NCI-H1048 (cell line): ENCODE data around the gene GUK1.
"Not testable (repeated sequence)": the region's sequence is repeated elsewhere in the genome, so short reads cannot be mapped to it uniquely, and the experiment has no call there.

Source experiments
- DNase-seq: peaks from one replicate; lab custom pipeline; 2025; lab: John Stamatoyannopoulos, UW

Gene GUK1

DNA sequence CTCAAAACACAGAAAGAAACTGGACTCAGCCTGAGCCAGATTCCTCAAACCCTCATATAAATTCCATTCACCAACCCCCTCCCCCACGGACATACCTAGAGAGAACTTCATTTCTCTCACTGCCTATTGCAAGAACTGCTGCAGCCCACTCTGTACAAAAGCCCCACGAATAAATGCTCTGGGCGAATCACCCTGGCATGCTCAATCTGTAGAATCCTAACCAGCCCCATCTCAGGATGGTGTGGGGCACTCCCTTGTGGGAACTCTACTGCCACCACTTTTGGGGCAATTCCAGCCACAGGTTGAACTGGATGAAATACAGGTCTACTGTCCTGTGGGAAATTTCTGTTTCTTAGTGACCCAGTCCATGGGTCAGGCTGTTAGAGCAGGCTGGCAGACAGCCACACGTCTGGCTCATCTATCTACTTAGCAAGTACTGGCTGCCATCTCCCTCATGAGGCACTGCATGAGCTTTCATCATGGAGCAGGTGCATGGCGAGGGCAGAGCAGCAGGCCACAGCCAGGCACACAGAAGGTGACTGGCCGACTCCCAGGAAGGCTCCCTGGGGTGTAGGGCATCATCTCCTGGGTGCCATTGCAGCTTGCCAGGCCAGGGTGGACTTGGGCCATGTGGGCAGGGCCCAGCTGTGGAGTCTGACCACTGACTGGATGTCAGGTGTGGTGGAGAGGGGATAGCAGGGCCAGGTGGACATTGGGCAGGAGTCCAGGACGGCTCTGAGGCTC lies 35.4 kb upstream of the GUK1 start:
- DNase-seq: no peak

DNA sequence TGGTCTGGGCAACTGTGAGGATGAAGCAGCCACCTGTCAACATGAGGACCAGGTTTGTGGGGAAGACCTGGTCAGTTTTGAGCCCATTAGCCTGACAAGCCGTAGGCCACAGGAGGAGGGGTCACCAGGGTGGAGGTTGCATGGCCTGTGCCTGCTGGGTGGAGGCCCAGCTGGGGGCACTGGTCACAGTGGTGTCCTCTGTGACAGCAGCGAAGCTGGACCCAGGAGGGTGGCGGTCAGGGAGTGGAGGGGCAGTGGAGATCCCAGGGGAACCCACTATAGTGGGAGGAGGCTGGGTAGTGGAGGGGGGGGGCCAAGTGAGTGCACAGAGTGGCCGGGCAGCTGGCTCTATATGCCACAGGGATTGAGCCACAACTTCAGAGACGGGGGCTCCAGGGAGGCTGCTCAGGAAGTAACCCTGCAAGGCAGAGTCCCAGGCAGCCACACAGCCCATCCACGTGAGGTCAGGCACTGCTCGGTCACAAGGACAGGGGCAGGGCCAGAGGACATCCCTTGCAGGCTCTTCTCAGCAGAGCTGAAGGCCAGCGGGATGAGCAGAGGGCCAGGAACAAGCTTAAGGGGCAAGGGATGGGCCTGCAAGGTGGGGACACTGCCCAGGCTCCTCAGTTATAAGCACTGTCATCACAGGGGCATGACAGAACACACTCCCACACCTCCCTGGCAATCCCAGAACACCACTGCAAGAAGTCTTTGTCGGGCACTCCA lies 34.6 kb upstream of the GUK1 start:
- DNase-seq: no peak

DNA sequence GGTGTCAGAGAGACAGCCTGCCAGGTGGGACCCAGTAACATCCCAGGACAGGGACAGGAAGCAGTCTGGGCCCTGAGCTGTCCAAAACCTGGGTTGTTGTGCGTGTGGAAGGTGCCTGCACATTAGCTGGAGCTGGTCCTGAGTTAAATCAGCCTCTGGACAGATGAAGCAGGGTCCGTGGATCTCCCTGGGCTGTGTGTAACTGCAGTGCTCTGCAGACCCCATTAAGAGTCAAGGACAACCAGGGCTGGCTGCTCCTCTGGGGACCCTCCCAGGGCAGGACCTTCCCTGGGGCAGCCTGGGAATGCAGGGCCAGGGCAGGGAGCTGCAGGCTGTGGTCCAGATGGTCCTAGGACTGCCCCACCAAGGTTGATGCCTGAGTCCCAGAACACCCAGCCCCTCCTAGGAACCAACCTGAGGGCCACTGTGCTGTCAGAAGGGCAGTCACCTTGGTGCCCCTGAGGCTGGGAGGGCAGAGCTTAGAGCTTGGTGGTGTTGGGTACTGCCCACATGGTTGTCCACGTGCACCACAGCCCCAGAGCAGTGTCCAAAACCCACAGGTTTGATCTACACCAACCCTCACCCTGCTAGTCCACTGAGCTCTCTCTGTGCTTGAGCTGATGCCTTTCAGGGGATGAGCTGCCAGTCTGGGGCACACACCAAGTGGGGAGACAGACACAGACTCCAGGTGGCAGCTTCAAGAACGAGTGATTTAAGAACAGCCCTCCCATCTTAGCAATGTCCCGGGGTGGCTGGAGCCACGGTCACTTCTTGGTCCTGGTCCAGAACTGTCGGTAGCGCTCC lies 33.9 kb upstream of the GUK1 start:
- DNase-seq: no peak

DNA sequence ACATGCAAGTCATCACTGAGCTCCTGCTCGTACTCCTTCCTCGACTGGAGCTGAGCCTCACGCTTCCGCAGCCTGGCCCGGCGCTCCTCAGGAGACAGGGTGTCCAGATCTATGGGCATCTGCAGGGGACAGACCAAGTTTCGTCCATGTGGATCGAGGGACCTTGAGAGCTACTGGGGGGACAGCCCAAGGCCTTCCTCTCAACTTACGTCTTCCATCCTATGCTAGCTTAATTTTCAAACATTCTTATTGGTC lies 33.4 kb upstream of the GUK1 start:
- no peak for DNase-seq

DNA sequence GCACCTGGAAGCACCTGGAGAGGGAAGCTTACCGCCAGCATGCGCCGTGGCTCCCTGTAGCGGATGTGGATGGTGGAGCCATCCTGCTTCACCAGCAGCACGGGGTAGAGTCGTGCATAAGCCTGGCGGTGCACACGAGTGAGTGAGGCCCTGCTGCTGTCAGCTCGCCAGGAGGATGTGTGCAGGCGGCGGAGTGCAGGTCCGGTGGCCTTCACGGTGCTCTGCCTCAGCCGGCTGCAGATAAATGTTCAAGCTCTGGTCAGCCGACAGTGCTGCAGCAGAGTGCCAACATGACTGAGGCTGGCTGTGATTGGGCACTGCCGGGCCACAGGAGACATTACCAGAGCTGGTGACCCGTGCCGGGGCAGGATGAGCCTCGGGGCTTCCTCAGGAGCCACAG lies 32.4 kb upstream of the GUK1 start:
- DNase-seq: no peak

DNA sequence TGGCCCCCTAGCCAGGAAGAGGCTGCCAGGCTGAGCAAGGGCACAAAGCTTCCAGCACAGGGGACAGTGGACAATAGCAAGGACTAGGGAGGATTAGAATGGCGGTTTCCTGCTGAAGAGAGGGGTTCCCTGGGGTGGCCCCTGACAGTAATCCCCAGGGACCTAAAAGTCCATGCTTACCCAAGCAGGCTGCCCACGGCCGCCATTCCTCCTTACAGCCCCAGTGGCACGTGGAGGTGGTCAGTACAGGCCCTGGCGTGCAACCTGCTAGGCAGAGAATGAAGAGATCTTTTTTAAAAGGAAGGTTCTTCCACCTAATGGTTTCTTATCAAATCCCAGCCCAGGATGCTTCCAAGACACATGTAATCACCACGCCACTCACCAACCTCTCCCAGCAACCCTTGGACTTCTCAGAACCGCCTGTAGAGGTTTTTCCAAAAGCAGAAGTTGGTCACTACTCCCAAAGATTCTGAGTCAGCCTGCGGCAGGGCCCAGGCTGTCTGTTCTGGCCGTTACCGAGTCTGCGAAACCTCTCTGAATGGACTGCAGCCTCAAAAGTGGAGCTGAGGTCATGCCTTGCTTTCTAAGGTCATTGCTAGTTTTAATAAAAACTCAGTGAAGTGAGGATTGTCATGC lies 31.9 kb upstream of the GUK1 start:
- no peak for DNase-seq

DNA sequence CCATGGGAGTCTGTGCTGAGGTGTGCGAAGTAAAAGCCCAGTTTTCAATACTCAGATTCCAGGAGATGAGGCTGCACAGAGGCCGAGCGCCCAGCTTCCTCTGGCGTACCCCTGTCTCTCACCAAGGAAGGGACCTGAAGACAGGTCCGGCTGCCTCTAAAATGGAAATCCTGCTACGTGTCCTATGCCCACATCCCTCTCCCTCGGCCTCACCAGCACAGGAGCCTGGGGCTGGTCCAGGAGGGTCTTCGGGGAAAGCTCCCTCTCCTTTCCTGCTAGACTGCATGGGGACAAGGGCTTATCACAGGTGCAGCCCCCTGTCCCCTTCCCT lies 31.4 kb upstream of the GUK1 start:
- no peak for DNase-seq

DNA sequence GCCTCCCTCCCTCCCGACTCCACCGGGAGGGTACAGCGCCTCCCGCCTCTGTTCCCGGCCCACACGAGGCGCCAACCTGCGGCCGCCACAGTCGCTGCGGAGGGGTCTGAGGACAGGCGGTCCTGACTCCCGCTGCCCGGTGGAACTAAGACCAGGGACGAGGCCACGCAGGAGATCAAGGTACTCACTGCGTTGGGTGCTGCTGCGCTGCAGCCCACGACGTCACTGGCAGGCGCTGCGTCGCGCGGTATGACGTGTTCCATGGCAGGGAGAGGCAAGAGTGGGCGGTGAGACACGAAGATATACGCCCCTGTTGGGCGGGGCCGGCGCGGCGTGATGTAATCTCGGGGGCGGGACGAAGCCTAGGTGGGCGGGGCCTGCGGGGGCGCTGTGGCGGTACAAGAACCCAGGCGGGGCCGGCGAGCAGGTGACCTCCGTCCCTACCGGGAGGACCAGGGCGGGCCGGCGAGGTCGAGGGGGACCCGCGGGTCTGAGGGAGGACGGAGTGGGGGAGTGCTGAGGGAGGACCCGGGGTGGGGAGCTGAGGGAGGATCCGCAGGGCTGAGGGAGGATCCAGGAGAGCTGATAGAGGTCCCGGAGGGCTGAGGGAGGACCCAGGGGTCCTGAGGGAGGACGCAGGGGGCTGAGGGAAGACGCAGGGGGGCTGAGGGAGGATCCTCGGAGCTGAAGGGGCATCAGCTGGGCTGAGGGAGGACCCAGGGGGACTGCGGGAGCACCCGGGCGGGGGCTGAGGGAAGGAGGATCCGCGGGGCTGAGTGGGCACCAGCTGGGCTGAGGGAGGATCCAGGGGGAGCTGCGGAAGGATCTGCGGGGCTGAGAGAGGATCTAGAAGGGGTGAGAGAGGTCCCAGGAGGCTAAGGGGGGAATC lies 30.8 kb upstream of the GUK1 start, which contains the start of gene MRPL55:
Gene MRPL55, minus strand, starts transcription at position 227 of the 889 bp plus-strand sequence. CDS start 1,039 bp downstream, outside the sequence.
- peak; percentile 97 for DNase-seq

DNA sequence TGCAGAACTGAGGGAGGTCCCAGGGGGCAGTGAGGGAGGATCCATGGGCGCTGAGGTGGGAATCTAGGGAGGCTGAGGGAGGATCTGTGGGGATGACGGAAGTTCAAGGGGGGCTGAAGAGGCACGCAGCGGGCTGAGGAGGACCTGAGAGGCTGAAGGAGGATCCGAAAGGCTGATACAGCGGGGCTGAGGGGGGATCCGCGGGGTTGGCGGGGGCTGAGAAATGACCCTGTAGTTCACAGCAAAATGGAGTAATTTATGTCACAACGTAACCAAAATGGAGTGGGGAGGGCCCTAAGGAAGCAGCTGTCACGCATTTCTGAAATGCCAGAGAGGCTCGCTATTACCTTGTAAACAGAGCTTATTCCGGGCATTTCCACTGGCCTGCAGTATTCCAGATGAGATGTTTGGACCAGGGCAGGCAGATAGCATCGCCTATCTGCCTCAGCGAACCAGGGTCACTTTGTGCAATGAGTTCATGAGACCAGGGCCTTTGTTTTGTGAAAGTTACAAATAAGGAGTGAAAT lies 30.1 kb upstream of the GUK1 start:
- no peak for DNase-seq

DNA sequence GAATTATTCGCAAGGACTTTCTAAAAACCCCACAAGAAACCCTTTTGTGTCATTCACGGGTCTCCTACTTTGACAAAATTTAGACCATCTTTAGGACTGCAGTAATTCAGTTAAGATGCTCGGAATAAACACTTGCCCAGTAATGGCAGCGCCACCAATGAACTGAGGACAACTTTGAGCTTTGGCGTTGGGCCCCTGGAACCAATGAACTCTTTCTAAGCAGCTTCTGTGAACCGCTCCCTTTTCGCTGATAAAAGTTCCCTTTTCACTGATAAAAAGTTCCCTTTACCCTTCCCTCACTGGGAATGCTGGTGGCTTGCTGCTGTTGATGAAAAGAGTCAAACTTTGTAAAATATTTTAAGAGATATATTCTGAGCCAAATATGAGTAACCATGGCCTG lies 29.5 kb upstream of the GUK1 start:
- no peak for DNase-seq

DNA sequence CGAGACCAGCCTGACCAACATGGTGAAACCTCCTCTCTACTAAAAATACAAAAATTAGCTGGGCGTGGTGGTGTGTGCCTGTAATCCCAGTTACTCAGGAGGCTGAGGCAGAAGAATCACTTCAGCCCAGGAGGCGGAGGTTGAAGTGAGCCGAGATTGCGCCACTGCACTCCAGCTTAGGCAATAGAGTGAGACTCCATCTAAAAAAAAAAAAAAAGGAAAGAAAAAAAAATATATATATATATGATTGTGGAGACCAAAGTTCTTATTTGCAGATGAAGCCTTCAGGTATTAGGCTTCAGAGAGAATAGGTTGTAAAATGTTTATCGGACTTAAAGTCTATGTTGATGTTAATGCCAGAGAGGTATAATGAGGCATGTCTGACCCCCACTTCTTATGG lies 28.8 kb upstream of the GUK1 start:
- not testable (repeated sequence) for DNase-seq

DNA sequence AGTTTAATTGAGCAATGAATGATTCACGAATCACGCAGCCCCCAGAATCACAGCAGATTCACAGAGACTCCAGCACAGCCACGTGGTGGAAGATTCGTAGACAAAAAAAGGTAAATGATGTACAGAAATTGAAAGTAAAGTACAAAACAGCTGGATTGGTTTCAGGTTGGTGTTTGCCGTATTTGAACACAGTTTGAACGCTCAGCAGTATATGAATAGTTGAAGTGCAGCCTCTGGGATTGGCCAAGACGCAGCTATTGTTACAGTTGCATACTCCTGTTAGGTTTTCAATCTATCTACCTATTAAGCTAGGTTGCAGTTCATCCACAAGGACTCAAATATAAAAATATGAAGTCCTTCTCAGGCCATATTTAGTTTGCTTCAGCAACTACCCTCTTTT lies 27.9 kb upstream of the GUK1 start:
- DNase-seq: no peak

DNA sequence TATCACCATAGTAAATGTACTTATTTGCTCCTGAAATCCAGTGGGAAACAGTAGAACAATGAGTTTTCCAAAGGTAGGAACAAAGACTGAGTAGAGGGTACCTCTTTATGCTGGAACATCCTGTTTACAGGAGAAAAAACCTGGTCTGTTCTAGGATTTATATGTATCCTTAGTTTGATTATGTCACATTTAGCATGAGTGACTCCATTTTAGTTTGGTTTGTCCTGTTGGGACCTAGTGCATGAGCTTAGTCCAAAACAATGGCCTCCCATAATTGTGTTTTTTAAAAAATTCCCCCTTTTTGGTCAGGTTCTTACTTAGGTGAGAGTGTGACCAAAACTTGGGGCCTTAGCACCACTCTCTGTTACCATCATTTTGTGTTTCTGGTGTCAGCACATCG lies 27.5 kb upstream of the GUK1 start:
- DNase-seq: no peak

DNA sequence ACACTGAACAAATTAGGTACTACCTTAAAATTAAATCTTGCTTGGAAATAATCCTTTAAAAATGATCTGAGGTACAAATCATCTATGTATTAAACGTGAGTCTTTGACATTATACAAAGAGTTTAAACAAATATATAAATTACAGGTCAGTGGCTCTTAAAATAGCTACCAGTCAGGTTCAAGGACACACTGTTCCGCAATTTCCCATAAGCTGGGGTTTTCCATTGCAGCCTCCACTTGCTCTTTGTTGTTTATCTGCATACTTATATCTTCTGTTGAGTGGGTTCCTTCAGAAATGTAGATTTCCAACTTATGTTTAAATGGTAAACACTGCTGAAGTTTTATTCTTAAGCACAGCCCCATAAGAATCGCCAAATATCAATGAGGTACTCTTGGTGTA lies 25.3 kb upstream of the GUK1 start:
- no peak for DNase-seq

DNA sequence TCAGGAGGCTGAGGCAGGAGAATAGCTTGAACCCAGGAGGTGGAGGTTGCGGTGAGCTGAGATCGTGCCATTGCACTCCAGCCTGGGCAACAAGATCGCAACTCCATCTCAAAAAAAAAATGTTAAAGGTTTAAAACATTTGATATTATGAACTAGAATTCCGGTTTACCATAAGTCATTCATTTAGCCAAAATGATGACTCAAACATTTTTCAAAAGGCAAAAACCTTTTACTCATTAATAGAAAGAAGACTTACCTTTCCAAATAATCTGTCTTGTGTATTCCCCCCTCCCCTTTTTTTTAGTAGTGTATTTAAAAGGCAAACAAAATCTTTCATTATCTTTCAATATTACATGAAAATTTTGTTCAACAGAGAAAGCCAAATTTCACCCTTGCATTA lies 22.7 kb upstream of the GUK1 start:
- DNase-seq: no peak

DNA sequence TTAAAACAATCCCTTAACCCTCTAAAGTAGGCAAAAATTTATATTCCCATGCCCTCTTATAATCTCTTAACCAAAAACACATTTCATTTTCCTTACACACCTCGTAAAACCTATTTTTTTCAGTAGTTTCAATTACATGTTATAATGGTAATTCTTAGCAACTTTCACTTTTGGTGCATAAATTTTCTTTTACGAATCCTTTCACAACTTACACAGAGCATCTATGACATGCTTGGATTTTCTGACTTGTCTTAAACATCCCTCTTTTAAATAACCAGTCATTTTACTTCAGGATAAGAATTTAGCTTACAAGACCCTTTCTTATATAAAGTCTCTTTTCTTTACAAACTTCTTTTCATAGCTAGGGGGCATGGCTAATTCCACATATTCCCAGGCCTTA lies 22.0 kb upstream of the GUK1 start:
- no peak for DNase-seq

DNA sequence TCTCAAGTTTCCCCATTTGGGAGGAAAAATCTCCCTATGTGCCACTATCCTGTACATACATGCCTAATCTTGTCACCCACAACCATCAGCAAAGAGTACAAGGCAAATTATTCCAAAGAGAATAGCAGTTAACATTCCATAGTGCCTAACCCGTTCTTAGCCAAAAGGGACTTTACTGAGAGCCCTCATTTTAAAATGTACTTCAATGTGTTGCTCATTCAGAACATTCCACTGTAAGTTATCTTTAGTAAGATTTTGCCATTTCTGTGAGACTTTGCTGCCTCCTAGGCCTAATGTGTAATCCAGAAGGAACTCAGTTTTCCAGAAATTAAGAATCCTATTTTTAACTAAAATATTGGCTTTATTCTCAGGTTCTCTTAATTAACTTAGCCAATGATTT lies 19.7 kb upstream of the GUK1 start:
- DNase-seq: no peak

DNA sequence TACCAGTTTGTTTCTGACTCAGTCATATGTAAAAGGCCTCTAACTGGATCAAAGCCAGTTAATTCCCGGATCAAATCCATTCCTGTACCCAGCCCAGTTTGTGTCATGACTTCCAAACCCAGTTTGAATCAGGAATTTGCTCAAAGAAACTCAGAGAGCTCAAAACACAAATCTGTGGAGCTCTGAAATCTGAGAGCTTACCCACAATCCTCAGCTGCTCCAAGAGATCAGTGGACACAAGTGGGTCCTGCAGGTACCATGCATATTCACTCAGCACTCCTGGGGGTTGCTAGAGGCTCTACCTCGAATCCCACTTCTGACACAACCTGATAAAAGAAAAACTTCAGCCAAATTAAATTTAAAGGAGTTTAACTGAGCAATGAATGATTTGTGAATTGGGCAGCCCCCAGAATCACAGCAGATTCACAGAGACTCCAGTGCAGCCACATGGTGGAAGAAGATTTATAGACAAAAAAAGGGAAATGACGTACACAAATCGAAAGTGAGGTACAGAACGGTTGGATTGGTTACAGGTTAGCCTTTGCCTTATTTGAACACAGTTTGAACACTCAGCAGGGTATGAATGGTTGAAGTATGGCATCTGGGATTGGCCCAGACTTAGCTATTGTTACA lies 19.1 kb upstream of the GUK1 start:
- DNase-seq: no peak

DNA sequence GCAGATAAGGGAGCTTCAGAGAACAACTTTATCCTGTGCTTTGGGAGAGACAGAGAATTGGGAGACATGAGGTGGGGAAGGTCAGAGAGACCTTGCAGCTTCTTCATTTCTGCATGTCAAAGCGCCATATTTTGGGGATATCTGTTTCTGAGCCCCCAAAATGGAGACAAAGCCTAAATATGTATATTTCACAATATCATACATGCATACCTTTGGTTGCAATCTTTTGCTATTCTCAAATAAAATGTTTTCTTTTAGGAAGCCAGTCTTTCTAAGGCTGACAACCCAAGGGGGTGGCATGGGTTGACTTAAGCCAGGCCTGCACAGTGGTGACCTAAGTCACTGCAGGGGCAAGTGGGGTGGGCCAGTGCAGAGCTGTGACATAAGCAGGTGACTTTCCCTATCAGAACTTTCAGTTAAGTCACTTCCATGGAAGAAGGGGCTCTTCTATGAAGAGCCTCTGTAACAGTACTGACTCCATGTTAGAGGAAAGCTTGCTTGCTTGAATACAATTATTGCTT lies 17.1 kb upstream of the GUK1 start:
- no peak for DNase-seq

DNA sequence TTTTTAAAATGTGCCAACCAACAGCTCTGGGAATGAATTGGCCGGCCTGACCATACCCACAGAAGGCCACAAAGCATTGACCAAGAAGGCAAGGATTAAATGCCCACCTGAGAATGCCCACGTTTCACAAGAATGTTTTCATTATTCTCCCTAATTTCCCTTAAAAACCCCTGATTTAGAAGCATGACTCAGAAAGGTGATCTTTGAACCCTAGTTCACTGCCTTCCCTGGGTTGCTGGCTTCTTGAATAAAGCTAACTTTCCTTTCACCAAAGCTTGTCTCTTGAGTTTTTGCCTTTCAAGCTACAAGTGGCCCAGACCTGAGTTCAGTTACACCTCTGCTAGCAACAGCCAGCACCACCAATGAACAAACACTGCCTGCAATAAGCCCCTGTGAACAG lies 16.6 kb upstream of the GUK1 start:
- no peak for DNase-seq

DNA sequence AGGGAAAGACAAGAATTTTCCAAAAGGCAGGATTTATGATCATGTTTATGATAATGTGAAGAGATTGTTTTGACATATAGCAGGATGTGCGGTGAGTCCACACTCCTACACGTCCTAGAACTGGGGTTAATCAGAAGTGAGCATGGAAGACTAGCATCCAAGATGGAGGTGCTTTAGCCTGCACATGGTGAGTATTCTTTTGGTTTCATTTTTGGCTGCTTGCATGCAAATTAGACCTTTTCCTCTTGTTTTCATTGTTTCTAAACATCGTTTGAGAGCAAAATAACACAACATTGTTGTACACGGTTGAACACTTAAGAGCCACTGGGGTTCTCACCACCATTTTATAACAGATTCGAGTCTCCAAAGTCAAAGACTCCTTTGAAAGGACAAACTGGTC lies 14.9 kb upstream of the GUK1 start:
- no peak for DNase-seq
